Endothelial cell of umbilical vein (primary cell): ENCODE measurements around the gene CARD14. TPM values are rescaled to one million over a fixed set of nuclear protein-coding genes. Genes with fewer than 3 reads are reported as not detected.

Experiments used
- BruUV-seq: library from RNA; stranded (reverse); fragments of 400-500 nt; replicated peaks from 2 replicates; lab custom pipeline; 2021; lab: Mats Ljungman, UMichigan
- CTCF ChIA-PET: fragments of 300-600, 350-600 bp; sonication (Branson Sonifier 250); formaldehyde crosslinking; loops from one replicate; lab custom pipeline; 2021; ENCODE audit warnings: antibody characterized with exemption, inconsistent platforms; lab: Charles Lee
- POLR2A ChIA-PET: fragments of 300-600, 350-600 bp; sonication (Branson Sonifier 250); formaldehyde crosslinking; loops from one replicate; lab custom pipeline; 2021; ENCODE audit warnings: antibody characterized with exemption, inconsistent platforms; lab: Charles Lee
- DNase-seq: peaks from one replicate; pipeline ENCODE4 v3.0.0-alpha.2; 2011; ENCODE audit warnings: low read depth, low spot score
- FAIRE-seq: peaks from 2 replicates; lab custom pipeline; 2011; peaks lifted over from hg19 to GRCh38; lab: Jason Lieb, UNC
- H2AFZ ChIP-seq: 2 replicates; pipeline ENCODE4 v1.6.0; 2012; ENCODE audit warnings: low read depth, low read length, control low read depth, inconsistent platforms
- H3K27ac ChIP-seq: 2 replicates; pipeline ENCODE4 v1.5.1; 2011; ENCODE audit warnings: low read depth, mild to moderate bottlenecking, control low read depth, low read length, moderate library complexity; ENCODE audit not compliant: insufficient read depth
- H3K27me3 ChIP-seq, 2 experiments: 2 replicates each; pipeline versions ENCODE4 v1.6.0 to v1.6.1; 2011; ENCODE audit warnings: low read length in 2 of 2, mixed read lengths in 1 of 2; ENCODE audit not compliant: control insufficient read depth in 2 of 2, insufficient read depth in 2 of 2
- H3K36me3 ChIP-seq, 2 experiments: 2 replicates in 1 of 2; 3 replicates in 1 of 2; pipeline ENCODE4 v1.5.1; 2011; ENCODE audit warnings: low read length in 2 of 2, mild to moderate bottlenecking in 1 of 2, moderate library complexity in 1 of 2; ENCODE audit not compliant: control insufficient read depth in 2 of 2, insufficient read depth in 2 of 2; ENCODE audit errors: extremely low read depth in 1 of 2
- H3K4me1 ChIP-seq: 3 replicates; pipeline ENCODE4 v1.5.1; 2011; ENCODE audit warnings: mild to moderate bottlenecking, low read length; ENCODE audit not compliant: control insufficient read depth, insufficient read depth; ENCODE audit errors: extremely low read depth
- H3K4me2 ChIP-seq: 2 replicates; pipeline ENCODE4 v1.6.1; 2011; ENCODE audit warnings: low read length, control low read depth, mixed read lengths; ENCODE audit not compliant: insufficient read depth
- H3K4me3 ChIP-seq, 3 experiments: fragments of 200-600 bp in 1 of 3; sonication (generic), shearing (Covaris generic) in 1 of 3; replicated peaks in 1 of 3; 2 replicates each; pipeline ENCODE4 v1.5.1; 2011 to 2016; ENCODE audit warnings: control low read depth in 3 of 3, low read length in 3 of 3, mild to moderate bottlenecking in 2 of 3, inconsistent platforms in 1 of 3, low read depth in 1 of 3, moderate library complexity in 1 of 3; ENCODE audit not compliant: insufficient read depth in 1 of 3
- H3K79me2 ChIP-seq: 2 replicates; pipeline ENCODE4 v1.6.0; 2012; ENCODE audit warnings: low read length, inconsistent platforms; ENCODE audit not compliant: control insufficient read depth, insufficient read depth
- H3K9ac ChIP-seq: replicated peaks from 2 replicates; pipeline ENCODE3; 2011; ENCODE audit warnings: low read length, control low read depth; ENCODE audit not compliant: insufficient read depth; ENCODE audit errors: extremely low read depth
- H3K9me1 ChIP-seq: replicated peaks from 3 replicates; pipeline ENCODE4 v1.6.0; 2011; ENCODE audit warnings: mild to moderate bottlenecking, low read length; ENCODE audit not compliant: control insufficient read depth, insufficient read depth; ENCODE audit errors: extremely low read depth
- H3K9me3 ChIP-seq: replicated peaks from 2 replicates; pipeline ENCODE4 v1.5.1; 2012; ENCODE audit warnings: low read length, inconsistent platforms; ENCODE audit not compliant: control insufficient read depth, insufficient read depth
- H4K20me1 ChIP-seq: replicated peaks from 2 replicates; pipeline ENCODE3; 2011; ENCODE audit warnings: mild to moderate bottlenecking, low read length; ENCODE audit not compliant: control insufficient read depth, insufficient read depth; ENCODE audit errors: extremely low read depth
- EZH2 ChIP-seq: IDR thresholded peaks from 2 replicates; pipeline ENCODE4 v1.6.1; 2012; ENCODE audit warnings: borderline replicate concordance, low read depth, mild to moderate bottlenecking, moderate library complexity, low read length, inconsistent platforms; ENCODE audit not compliant: severe bottlenecking
- FOS ChIP-seq: IDR thresholded peaks from 2 replicates; pipeline ENCODE4 v1.6.1; 2011; ENCODE audit warnings: mild to moderate bottlenecking, low read length, moderate library complexity, borderline replicate concordance; ENCODE audit not compliant: insufficient read depth
- GATA2 ChIP-seq: IDR thresholded peaks from 2 replicates; pipeline ENCODE4 v1.7.0; 2011; ENCODE audit warnings: low read depth, mild to moderate bottlenecking, moderate library complexity, mixed read lengths, low read length; ENCODE audit not compliant: insufficient read length, insufficient read depth
- JUN ChIP-seq: IDR thresholded peaks from 2 replicates; pipeline ENCODE4 v1.6.1; 2011; ENCODE audit warnings: borderline replicate concordance, low read depth; ENCODE audit not compliant: insufficient read length, insufficient read depth
- MYC ChIP-seq: IDR thresholded peaks from one replicate; pipeline ENCODE4 v1.6.1; 2011; ENCODE audit warnings: mild to moderate bottlenecking, low read depth, low read length
- POLR2A ChIP-seq: IDR thresholded peaks from 2 replicates; pipeline ENCODE4 v1.6.1; 2012; ENCODE audit warnings: low read depth, mild to moderate bottlenecking, control low read depth, low read length
- POLR2AphosphoS5 ChIP-seq: IDR thresholded peaks from 2 replicates; pipeline ENCODE4 v1.6.1; 2012; ENCODE audit warnings: low read depth, mild to moderate bottlenecking, control low read depth, low read length, moderate library complexity; ENCODE audit not compliant: insufficient read depth
- dilution Hi-C: fragments of 300-500 bp; cut with MboI; formaldehyde crosslinking; loops from one replicate; pipeline ENCODE4 v1.15.0; 2019; ENCODE audit warnings: low sequenced_read_pairs; ENCODE audit not compliant: extremely low pct_ligation_motif_present
- intact Hi-C: fragments of 100-400 bp; cut with micrococcal nuclease; formaldehyde crosslinking; loops from one replicate; pipeline ENCODE4 v1.10.0; 2022
- polyA plus RNA-seq, 4 experiments: library from polyadenylated mRNA; depleted of rRNA in 3 of 4; stranded (reverse) in 3 of 4; unstranded in 1 of 4; fragments of >200 nt; gene quantifications; 2 replicates each; pipeline versions ENCODE4 v1.2.1 to v1.2.3, GENCODE V29; 2011 to 2012; ENCODE audit warnings: missing spikeins in 1 of 4
- total RNA-seq: library from RNA; stranded (reverse); gene quantifications from 2 replicates; pipeline ENCODE4 v1.2.3, GENCODE V29; 2021
- TF ChIP-seq, protein P1 (sequence below), 2 donors: IDR thresholded peaks; 1 replicate in 1 of 2; 2 replicates in 1 of 2; pipeline ENCODE4 v1.5.1; 2011; ENCODE audit warnings: low read length in 2 of 2, mild to moderate bottlenecking in 2 of 2, moderate library complexity in 2 of 2, control low read depth in 1 of 2, inconsistent platforms in 1 of 2, low read depth in 1 of 2; ENCODE audit not compliant: insufficient read depth in 1 of 2; ENCODE audit errors: extremely low read depth in 1 of 2
- TF ChIP-seq, protein P2 (sequence below): IDR thresholded peaks from 2 replicates; pipeline ENCODE4 v1.6.1; 2011; ENCODE audit not compliant: insufficient read depth, insufficient read length

CARD14 gene
- total and polyA plus RNA-seq, 2 donors (not counting 3 experiments of a cell fraction or from before 2014, with no cell fraction given) = not detected

DNA sequence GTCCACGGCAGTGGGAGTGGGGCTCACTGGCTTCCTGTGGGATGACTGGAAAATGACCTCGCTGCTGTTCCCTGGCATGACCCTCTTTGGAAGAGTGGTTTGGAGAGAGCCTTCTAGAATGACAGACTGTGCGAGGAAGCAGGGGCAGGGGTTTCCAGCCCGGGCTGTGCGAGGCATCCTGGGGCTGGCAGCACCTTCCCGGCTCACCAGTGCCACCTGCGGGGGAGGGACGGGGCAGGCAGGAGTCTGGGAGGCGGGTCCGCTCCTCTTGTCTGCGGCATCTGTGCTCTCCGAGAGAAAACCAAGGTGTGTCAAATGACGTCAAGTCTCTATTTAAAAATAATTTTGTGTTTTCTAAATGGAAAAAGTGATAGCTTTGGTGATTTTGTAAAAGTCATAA, 83.0 kb downstream of the CARD14 start:
- no peak for DNase-seq
- intact Hi-C loops = no loop called here
- POLR2A ChIA-PET = no interaction called here
- no peak for TF ChIP-seq GATA2
- TF ChIP-seq, protein P1, sequence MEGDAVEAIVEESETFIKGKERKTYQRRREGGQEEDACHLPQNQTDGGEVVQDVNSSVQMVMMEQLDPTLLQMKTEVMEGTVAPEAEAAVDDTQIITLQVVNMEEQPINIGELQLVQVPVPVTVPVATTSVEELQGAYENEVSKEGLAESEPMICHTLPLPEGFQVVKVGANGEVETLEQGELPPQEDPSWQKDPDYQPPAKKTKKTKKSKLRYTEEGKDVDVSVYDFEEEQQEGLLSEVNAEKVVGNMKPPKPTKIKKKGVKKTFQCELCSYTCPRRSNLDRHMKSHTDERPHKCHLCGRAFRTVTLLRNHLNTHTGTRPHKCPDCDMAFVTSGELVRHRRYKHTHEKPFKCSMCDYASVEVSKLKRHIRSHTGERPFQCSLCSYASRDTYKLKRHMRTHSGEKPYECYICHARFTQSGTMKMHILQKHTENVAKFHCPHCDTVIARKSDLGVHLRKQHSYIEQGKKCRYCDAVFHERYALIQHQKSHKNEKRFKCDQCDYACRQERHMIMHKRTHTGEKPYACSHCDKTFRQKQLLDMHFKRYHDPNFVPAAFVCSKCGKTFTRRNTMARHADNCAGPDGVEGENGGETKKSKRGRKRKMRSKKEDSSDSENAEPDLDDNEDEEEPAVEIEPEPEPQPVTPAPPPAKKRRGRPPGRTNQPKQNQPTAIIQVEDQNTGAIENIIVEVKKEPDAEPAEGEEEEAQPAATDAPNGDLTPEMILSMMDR (IDR thresholded peaks at IDR 0.05; ENCODE audit: extremely low read depth in 1 of 2, insufficient read depth in 1 of 2, low read depth in 1 of 2, low read length in 2 of 2) = peak in 1 of 2 donors; percentile 20
- peaks cover 0 to 2% of the 10 kb centered on the region in 2 experiments for H3K36me3 ChIP-seq
- no peaks in the 10 kb centered on the region for H3K27me3 ChIP-seq
- H3K4me2 ChIP-seq = no peak overlapping the region
- H2AFZ ChIP-seq = no peak overlapping the region
- no peak for FAIRE-seq
- no peaks in the 10 kb centered on the region for H3K9me3 ChIP-seq
- no peaks in the 10 kb centered on the region for H3K79me2 ChIP-seq
- H3K27ac ChIP-seq = no peak overlapping the region
- no TSS peak for BruUV-seq
- CTCF ChIA-PET = interaction anchor here (1.0 kb wide), 1 partner anchor 57 kb away, joined by 7 read pairs; no protein-coding TSS in a partner anchor
- no peaks in the 10 kb centered on the region for H4K20me1 ChIP-seq
- H3K4me1 ChIP-seq = peaks cover 19% of the 10 kb centered on the region
- no peak overlapping the region for H3K9ac ChIP-seq
- dilution Hi-C loops = no loop called here
- H3K9me1 ChIP-seq = no peaks in the 10 kb centered on the region
- H3K4me3 ChIP-seq = no peak overlapping the region

DNA sequence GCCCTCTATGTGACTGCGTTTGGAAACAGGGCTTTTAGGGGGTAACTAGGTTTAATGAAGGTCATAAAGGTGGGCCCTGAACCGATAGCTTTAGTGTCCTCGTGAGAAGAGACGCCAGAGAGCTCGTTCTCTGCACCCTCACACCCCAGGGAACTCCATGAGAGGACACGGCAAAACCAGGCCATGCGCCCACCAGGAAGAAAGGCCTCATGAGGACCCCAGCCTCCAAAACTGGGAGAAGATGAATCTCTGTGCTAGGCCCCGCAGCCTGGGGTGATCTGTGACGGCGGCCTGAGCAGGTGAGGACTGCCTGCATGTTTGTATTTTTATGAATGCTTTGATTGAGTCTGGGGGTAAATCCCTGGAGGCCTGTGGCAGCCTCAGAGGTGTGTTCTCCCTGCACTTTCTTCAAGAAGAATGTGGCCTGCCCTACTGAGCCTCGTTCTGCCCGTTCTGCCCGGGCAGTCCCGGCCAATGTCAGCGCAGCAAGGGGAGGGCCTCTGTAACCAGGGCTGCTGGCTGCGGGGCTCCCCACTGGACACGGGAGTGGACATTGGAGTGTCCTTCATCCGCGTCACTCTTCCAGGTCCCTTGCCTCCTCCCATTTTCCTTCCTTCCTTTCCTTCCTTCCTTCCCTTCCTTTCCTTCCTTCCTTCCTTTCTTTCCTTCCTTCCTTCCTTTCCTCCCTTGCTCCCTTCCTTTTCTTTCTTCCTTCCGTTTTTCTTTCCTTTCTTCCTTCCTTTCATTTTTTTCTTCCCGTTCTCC, 84.0 kb downstream of the CARD14 start:
- Histone ChIP-seq H3K4me1 (peaks cover 19% of the 10 kb centered on the region), H3K27me3 (no peaks in the 10 kb centered on the region), H3K9me3 (no peaks in the 10 kb centered on the region), H3K27ac (peak overlapping the region; percentile 93), H3K4me2 (no peak overlapping the region), H2AFZ (no peak overlapping the region), H3K9ac (peak overlapping the region; percentile 28), H3K9me1 (no peaks in the 10 kb centered on the region), H3K79me2 (no peaks in the 10 kb centered on the region), H3K4me3 (no peak overlapping the region), H3K36me3 (peaks cover 0 to 2% of the 10 kb centered on the region in 2 experiments), H4K20me1 (no peaks in the 10 kb centered on the region)
- peak; percentile 15 for FAIRE-seq
- DNase-seq = no peak
- TF ChIP-seq MYC (no peak), JUN (no peak), FOS (no peak), EZH2 (no peak), GATA2 (no peak), POLR2AphosphoS5 (no peak), POLR2A (no peak)
- TF ChIP-seq, protein P2, sequence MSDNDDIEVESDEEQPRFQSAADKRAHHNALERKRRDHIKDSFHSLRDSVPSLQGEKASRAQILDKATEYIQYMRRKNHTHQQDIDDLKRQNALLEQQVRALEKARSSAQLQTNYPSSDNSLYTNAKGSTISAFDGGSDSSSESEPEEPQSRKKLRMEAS = no peak
- TF ChIP-seq, protein P1 (IDR thresholded peaks at IDR 0.05; ENCODE audit: extremely low read depth in 1 of 2, insufficient read depth in 1 of 2, low read depth in 1 of 2, low read length in 2 of 2) = no peak
- ChIA-PET POLR2A (no interaction called here), CTCF (no interaction called here)
- dilution Hi-C loops = no loop called here
- BruUV-seq = no TSS peak
- intact Hi-C loops = no loop called here
